Measurements from ENCODE around the gene SP4. TPM values are rescaled to one million over a fixed set of nuclear protein-coding genes. Genes with fewer than 3 reads are reported as not detected.

SP4 gene
- total RNA-seq, 1 experiment from 2014 or later = 6.1 TPM

GRCh38 chr7:21469894-21470293, 42.0 kb downstream of the SP4 start:
- no peaks in the 10 kb centered on the region for H3K79me2 ChIP-seq (ENCODE audit: low read depth)
- H3K27me3 ChIP-seq (ENCODE audit: insufficient read depth, low read depth) = no peaks in the 10 kb centered on the region
- CTCF ChIA-PET = no interaction called here
- H3K4me2 ChIP-seq = no peak overlapping the region
- H4K20me1 ChIP-seq (ENCODE audit: insufficient read depth) = no peaks in the 10 kb centered on the region
- H3K36me3 ChIP-seq (ENCODE audit: low read depth) = no peaks in the 10 kb centered on the region
- H3K4me1 ChIP-seq (replicated peaks; ENCODE audit: insufficient read depth) = no peaks in the 10 kb centered on the region
- no peak overlapping the region for H2AFZ ChIP-seq
- no peaks in the 10 kb centered on the region for H3K9me2 ChIP-seq (ENCODE audit: insufficient read depth)
- intact Hi-C loops (cut with micrococcal nuclease; ENCODE audit: unreplicated experiment) = no loop called here
- H3F3A ChIP-seq (ENCODE audit: insufficient read depth, low read depth) = no peaks in the 10 kb centered on the region
- peak in 1 of 2 experiments; percentile 38 for DNase-seq
- no TSS peak for BruUV-seq (replicated peaks)
- H3K27ac ChIP-seq = no peak overlapping the region
- H3K4me3 ChIP-seq = no peak overlapping the region
- TF ChIP-seq CTCF (conservative IDR thresholded peaks at IDR 0.05) = no peak
- TF ChIP-seq EZH2 (IDR thresholded peaks at IDR 0.05; ENCODE audit: low read depth) = no peak
- POLR2A ChIA-PET (ENCODE audit: unreplicated experiment) = no interaction called here
- H3K9me3 ChIP-seq (ENCODE audit: insufficient read depth, low read depth) = peaks cover 3% of the 10 kb centered on the region; the same call in 1 of the 2 replicates

DNA sequence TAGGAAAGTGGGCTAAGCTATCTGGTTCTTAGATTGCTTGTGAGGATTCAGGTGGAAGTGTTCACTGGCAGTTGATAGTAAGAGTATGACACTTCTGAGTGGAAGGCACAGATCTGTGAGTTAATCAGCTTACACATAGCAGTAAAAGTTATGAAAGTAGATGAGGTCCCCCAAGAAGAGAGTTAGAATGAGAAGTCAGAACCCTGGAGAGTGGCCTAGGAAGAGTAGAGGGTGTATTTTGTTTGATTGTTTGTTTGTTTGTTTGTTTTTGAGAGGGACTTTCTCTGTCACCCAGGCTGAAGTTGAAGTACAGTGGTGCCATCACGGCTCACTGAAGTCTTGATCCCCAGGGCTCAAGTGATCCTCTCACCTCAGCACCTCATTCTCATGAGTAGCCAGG, 44.1 kb downstream of the SP4 start:
- Histone ChIP-seq H3K79me2 (ENCODE audit: low read depth) (no peaks in the 10 kb centered on the region), H3K4me3 (no peak overlapping the region), H3K4me2 (no peak overlapping the region), H3K9me3 (ENCODE audit: insufficient read depth, low read depth) (peaks cover 3% of the 10 kb centered on the region; the same call in 1 of the 2 replicates), H3K9me2 (ENCODE audit: insufficient read depth) (no peaks in the 10 kb centered on the region), H4K20me1 (ENCODE audit: insufficient read depth) (no peaks in the 10 kb centered on the region), H2AFZ (no peak overlapping the region), H3K27ac (no peak overlapping the region), H3K36me3 (ENCODE audit: low read depth) (no peaks in the 10 kb centered on the region), H3K27me3 (ENCODE audit: insufficient read depth, low read depth) (no peaks in the 10 kb centered on the region), H3F3A (ENCODE audit: insufficient read depth, low read depth) (no peaks in the 10 kb centered on the region), H3K4me1 (replicated peaks; ENCODE audit: insufficient read depth) (no peaks in the 10 kb centered on the region)
- BruUV-seq (replicated peaks) = no TSS peak
- ChIA-PET POLR2A (ENCODE audit: unreplicated experiment) (no interaction called here), CTCF (no interaction called here)
- TF ChIP-seq EZH2 (IDR thresholded peaks at IDR 0.05; ENCODE audit: low read depth) = no peak
- no peak for TF ChIP-seq CTCF (conservative IDR thresholded peaks at IDR 0.05)
- DNase-seq = no peak
- intact Hi-C loops (cut with micrococcal nuclease; ENCODE audit: unreplicated experiment) = no loop called here

DNA sequence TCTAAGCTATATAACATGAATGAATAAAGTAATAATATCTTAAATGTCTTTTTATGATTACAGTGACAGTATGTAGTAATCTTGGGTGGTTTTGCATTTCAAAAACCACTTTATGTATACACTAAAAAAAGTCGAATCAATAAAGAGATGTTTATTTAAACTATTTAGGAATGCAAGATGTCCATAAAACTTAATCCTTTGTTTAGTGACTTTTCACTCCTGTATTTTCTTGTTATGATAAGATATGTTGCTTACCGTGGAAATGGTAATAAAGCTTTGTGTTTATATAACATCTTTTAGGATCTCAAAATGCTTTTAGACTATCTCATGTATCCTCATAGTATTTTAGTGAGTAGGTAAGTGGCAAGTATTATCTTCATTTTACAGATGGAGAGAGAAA, 48.5 kb downstream of the SP4 start:
- H3K9me3 ChIP-seq (ENCODE audit: insufficient read depth, low read depth) = no peaks in the 10 kb centered on the region
- H3K27ac ChIP-seq = no peak overlapping the region
- ChIA-PET CTCF (no interaction called here), POLR2A (ENCODE audit: unreplicated experiment) (no interaction called here)
- H3K36me3 ChIP-seq (ENCODE audit: low read depth) = no peaks in the 10 kb centered on the region
- no peaks in the 10 kb centered on the region for H3K27me3 ChIP-seq (ENCODE audit: insufficient read depth, low read depth)
- H4K20me1 ChIP-seq (ENCODE audit: insufficient read depth) = no peaks in the 10 kb centered on the region
- no TSS peak for BruUV-seq (replicated peaks)
- no peak overlapping the region for H2AFZ ChIP-seq
- intact Hi-C loops (cut with micrococcal nuclease; ENCODE audit: unreplicated experiment) = no loop called here
- H3K4me1 ChIP-seq (replicated peaks; ENCODE audit: insufficient read depth) = no peaks in the 10 kb centered on the region
- no peak overlapping the region for H3K4me3 ChIP-seq
- no peaks in the 10 kb centered on the region for H3K9me2 ChIP-seq (ENCODE audit: insufficient read depth)
- TF ChIP-seq CTCF (conservative IDR thresholded peaks at IDR 0.05) (no peak), EZH2 (IDR thresholded peaks at IDR 0.05; ENCODE audit: low read depth) (no peak)
- no peaks in the 10 kb centered on the region for H3F3A ChIP-seq (ENCODE audit: insufficient read depth, low read depth)
- H3K4me2 ChIP-seq = no peak overlapping the region
- no peak for DNase-seq
- no peaks in the 10 kb centered on the region for H3K79me2 ChIP-seq (ENCODE audit: low read depth)

Measured in PC-9 (cell line).